ENCODE data around the gene GUCA1A.

- no peak for TF ChIP-seq POLR2AphosphoS5 (IDR thresholded peaks at IDR 0.05)
- TF ChIP-seq POLR2A (IDR thresholded peaks at IDR 0.05), result no peak
Observed at GRCh38 chr6:42155293-42155692, 17.9 kb upstream of the GUCA1A start.

Measured in upper lobe of left lung (tissue), 4 donors.